ENCODE data around the gene HELZ.
"Not testable (repeated sequence)": the region's sequence is repeated elsewhere in the genome, so short reads cannot be mapped to it uniquely, and the experiment has no call there.

Gene HELZ

GRCh38 chr17:67245073-67245693 lies at the start of gene HELZ:
TSS of gene HELZ (minus strand) at chr17:67245196. CDS start at chr17:67218804, 26,392 bp downstream.
- peak; percentile 64 to 87 for DNase-seq

- DNase-seq = no peak
Observed at GRCh38 chr17:67293251-67294203, 48.5 kb upstream of the HELZ start.

- no peak for DNase-seq
Observed at GRCh38 chr17:67290711-67291291, 45.8 kb upstream of the HELZ start.

- no peak for DNase-seq
Observed at GRCh38 chr17:67290244-67290643, 45.2 kb upstream of the HELZ start.

GRCh38 chr17:67289181-67289876 lies 44.3 kb upstream of the HELZ start:
- no peak for DNase-seq

- not testable (repeated sequence) for DNase-seq
Observed at GRCh38 chr17:67286826-67287225, 41.8 kb upstream of the HELZ start.

- DNase-seq = no peak
Observed at GRCh38 chr17:67285360-67285759, 40.4 kb upstream of the HELZ start.

GRCh38 chr17:67283731-67284516 lies 38.9 kb upstream of the HELZ start:
- no peak for DNase-seq

GRCh38 chr17:67281743-67282142 lies 36.7 kb upstream of the HELZ start:
- no peak for DNase-seq

GRCh38 chr17:67281053-67281452 lies 36.1 kb upstream of the HELZ start:
- DNase-seq = no peak

GRCh38 chr17:67280279-67280678 lies 35.3 kb upstream of the HELZ start:
- no peak for DNase-seq

- no peak for DNase-seq
Observed at GRCh38 chr17:67279115-67279514, 34.1 kb upstream of the HELZ start.

- no peak for DNase-seq
Observed at GRCh38 chr17:67278363-67278762, 33.4 kb upstream of the HELZ start.

GRCh38 chr17:67276075-67276474 lies 31.1 kb upstream of the HELZ start:
- no peak for DNase-seq

GRCh38 chr17:67274466-67274865 lies 29.5 kb upstream of the HELZ start:
- DNase-seq = no peak

GRCh38 chr17:67273900-67274299 lies 28.9 kb upstream of the HELZ start:
- DNase-seq = no peak

- DNase-seq = no peak
Observed at GRCh38 chr17:67272312-67273047, 27.5 kb upstream of the HELZ start.

- not testable (repeated sequence) for DNase-seq
Observed at GRCh38 chr17:67271187-67271586, 26.2 kb upstream of the HELZ start.

- no peak for DNase-seq
Observed at GRCh38 chr17:67270416-67270815, 25.4 kb upstream of the HELZ start.

GRCh38 chr17:67266496-67266895 lies 21.5 kb upstream of the HELZ start:
- DNase-seq = no peak

- DNase-seq = no peak
Observed at GRCh38 chr17:67265436-67266019, 20.5 kb upstream of the HELZ start.

Data from NCI-H1930 (cell line).